GM21423 (cell line): ENCODE measurements around the gene TUBG2.
"Not testable (repeated sequence)": the region's sequence is repeated elsewhere in the genome, so short reads cannot be mapped to it uniquely, and the experiment has no call there.

ENCODE experiments used
- ATAC-seq: cut with Tn5 transposase; IDR thresholded peaks from one replicate; pipeline ENCODE4 v1.9.1; 2021; ENCODE audit warnings: mild to moderate bottlenecking, moderate library complexity; ENCODE audit not compliant: unreplicated experiment

Gene TUBG2

GRCh38 chr17:42659079-42659931, at the start of gene TUBG2:
Gene TUBG2 (plus strand): TSS chr17:42659284. CDS start chr17:42659504, 220 bp downstream.
- ATAC-seq, result no peak

DNA sequence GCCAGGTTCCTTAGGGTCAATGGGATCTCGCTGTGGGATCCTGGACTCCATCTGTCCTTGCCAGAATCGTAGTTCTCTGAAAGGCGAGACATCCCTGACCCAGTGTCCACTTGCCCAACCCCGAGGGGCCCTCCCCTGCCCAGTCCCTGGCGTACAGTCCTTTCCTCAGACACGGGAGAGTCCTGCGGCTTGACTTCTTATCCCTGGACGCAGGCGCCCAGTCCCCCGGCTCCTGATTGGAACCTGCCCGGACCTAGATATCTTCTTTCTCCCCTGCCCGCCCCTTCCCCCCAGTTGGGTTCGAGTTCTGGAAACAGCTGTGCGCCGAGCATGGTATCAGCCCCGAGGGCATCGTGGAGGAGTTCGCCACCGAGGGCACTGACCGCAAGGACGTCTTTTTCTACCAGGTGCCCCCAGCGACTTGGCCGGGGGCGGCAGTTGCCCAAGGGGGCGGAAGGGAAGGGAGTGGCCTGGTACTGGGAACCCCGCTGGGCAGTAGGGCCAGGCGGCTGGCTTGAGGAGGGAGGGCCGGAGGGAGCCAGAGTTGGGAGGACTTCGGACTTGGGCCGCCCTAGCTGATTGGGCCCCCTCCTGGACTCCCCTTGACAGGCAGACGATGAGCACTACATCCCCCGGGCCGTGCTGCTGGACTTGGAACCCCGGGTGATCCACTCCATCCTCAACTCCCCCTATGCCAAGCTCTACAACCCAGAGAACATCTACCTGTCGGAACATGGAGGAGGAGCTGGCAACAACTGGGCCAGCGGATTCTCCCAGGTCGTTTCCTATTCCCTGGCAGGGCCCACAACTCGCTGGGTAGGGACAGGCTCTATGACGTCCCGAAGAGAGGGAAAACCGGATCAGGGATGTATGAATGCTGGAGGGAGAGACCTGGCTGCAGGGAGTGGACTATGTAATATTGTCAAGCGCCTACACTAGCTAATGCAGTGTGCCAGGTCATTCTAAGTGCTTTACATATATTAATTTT, 49.0 kb upstream of the TUBG2 start:
- ATAC-seq, result not testable (repeated sequence)

GRCh38 chr17:42612013-42612412, 47.1 kb upstream of the TUBG2 start:
- no peak for ATAC-seq

DNA sequence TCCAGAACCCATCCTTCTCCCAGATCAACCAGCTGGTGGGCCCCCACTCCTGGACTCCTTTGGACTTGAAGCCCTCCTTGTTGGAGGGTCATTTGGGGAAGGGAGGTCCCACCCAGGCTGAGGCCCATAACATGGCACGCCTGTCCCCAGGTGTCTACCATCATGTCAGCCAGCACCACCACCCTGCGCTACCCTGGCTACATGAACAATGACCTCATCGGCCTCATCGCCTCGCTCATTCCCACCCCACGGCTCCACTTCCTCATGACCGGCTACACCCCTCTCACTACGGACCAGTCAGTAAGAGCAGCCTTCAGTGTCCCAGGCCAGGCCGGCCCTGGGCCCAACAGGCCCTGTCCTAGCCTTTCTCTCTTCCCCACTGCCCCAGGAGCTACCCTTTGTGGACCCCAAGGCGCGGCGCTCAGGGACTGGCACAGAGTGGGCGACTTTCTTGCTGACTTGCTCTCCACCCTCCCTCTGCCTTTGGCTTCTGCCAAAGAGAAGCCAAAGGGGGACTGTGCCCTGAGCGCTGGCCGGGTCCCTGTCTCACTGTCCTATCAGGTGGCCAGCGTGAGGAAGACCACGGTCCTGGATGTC, 45.3 kb upstream of the TUBG2 start:
- ATAC-seq, result no peak

DNA sequence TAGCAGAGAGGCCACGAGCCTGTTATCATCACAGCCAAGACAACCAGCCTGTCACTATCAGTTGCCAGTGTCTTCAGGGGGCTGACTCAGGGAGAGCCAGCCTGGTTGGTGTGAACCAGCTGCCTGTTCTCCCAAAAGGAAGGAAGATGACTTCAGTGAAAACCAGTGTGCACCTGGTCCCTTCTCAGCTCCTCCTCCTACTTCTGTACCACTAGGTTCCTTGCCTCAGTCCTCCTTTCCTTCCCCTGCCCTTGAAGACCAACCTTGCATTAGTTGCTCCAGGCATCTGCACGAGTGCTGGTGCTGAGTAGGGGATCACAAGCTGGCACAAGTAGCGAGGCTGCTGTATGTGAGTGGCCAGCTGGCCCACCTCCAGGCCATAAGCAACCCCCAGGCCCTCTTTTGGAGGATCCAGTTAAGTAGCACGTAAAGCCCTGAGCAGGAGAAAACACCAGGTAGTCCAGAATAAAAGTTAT, 41.1 kb upstream of the TUBG2 start:
- ATAC-seq, result peak; percentile 6

- peak; percentile 64 for ATAC-seq
Measured at GRCh38 chr17:42618442-42619150, 40.5 kb upstream of the TUBG2 start.

GRCh38 chr17:42621987-42622386, 37.1 kb upstream of the TUBG2 start:
- ATAC-seq, result not testable (repeated sequence)

- no peak for ATAC-seq
Measured at GRCh38 chr17:42623271-42623670, 35.8 kb upstream of the TUBG2 start.

DNA sequence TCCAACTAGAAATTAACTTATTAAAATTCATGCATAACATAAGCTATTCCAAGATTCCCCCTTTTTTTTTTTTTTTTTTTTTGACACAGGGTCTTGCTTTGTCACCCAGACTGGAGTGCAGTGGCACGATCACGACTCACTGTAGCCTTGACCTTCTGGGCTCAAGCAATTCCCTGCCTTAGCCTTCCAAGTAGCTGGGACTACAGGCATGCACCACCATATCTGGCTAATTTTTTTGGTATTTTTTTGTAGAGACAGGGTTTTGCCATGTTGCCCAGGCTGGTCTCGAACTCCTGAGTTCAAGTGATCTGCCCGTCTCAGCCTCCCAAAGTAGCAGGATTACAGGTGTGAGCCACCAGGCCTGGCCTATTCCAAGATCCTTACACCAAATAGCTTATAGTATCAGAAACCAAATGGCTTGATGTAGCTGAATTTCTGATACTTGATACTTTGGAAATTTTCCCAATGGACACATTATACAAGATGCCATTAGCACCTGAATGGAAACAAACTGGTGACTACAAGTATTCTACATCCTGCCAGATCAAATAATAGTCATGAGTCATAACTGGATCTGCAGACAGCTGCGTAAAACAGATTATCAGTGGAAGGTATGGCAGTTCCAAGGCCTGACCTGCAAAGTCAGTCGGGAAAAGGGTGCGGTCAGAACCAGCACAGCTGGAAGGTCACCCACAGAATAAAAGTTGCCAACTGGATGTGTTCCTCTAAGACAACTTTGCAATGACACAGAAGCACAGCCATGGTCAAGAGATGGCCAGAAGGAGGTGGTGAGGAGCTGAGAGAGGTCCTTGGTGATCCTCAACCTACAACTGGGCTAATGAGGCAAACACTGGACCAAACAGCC, 35.1 kb upstream of the TUBG2 start:
- no peak for ATAC-seq

GRCh38 chr17:42627032-42627764, 31.9 kb upstream of the TUBG2 start:
- ATAC-seq, result not testable (repeated sequence)

DNA sequence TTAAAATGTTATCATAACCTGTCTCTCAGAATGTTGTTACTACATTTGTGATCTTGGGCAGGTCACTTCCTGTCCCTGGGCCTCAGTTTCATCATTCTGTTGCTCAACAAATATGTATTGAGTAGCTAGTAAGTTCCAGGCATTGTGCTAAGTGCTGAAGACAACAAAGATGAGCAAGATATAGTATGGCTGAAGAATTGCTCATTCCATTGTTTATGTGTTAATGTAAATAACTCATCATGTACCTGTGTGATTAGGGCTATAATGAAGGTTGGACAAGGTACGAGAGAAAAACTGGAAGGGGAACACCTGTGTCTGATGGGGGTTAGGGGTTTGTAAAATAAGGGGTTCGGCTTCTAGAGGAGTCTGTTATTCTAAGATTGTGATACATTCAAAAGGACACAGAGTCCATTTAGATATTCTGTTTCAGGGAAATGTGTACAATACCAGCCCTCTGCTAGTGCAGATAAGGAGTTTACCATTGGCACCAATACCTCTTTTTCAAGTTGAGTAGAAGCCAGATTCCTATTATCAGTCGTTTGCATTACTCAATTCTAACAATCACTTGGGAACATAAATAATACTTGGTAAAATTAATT, 29.6 kb upstream of the TUBG2 start:
- ATAC-seq, result no peak

GRCh38 chr17:42632949-42633444, 26.1 kb upstream of the TUBG2 start:
- ATAC-seq, result no peak

GRCh38 chr17:42639525-42640113, 19.5 kb upstream of the TUBG2 start:
- ATAC-seq, result no peak

DNA sequence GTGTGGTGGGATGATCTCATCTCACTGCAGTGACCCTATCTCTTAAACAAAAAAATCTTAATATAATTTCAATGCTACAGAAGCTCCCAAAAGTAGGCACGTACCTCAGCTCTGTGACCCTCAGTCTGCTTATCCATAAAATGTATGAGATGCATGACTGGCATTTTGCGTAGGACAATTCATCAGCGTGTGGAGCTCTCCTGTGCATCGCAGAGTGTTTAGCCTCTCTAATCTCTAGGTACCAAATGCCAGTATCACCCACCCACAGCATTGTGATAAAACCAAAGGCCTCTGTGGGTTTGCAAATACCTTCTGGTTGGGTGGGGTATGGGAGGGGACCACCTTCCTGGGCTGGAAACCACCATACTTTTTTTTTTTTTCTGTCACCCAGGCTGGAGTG, 19.0 kb upstream of the TUBG2 start:
- no peak for ATAC-seq

DNA sequence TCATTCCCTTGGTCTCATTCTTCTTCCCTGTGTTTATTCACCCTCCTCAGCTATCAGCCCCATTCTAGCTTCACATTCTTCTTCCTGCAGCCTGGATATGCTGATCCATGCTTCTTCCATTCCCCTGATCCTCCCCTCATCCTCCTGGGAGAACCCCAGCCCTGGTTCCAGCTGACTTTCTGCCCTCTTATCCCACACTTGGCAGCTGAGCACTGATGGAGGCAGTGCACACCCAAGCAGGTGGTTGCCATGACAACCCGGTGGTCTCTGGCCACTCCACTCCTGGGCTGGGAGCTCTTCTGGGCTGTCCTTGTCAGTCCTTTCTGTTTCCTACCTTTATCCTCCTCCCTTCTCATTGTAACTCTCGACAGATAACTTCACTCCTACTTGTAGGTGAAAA, 16.7 kb upstream of the TUBG2 start:
- no peak for ATAC-seq

DNA sequence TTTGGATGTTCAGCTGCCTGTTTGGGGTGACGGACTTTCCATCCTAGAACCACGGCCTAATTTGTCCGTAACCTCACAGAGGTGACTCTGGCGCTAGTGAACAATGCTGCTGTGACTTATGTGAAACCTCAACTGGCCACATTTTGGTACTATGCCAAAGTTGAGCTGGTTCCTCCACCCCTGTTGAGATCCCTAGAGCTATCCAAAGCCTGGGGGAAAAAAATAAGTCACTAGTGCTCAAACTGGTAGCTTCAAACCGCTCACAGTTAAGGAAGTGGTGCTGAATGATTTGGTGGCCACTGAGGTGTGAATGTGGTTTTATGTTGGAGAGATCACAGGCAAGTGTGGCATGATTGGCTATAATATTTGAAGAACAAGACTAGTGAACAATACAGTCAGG, 11.3 kb upstream of the TUBG2 start:
- no peak for ATAC-seq

DNA sequence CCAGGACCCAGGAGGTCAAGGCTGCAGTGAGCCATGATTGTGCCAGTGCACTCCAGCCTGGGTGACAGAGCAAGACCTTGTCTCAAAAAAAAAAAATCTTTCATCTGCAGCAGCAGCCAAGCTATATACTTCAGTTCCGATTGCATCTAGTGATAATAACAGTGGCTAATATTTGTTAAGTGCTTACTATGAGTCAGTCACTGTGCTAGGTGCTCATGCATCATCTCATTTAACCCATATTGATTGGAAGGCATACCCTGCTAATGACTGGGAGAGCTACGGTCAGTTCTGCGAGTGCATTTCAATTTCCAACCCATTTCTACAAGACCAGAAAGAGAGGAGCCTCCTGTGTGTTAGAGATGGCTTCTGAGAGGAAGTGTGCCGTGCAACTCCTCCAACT, 7.7 kb upstream of the TUBG2 start:
- ATAC-seq, result no peak
